EH (cell line): Measurements from ENCODE around the gene PLEKHG1.

Experiments used
- DNase-seq: peaks from one replicate; pipeline ENCODE4 v3.0.0-alpha.2; 2015; ENCODE audit warnings: low read depth

PLEKHG1 gene

GRCh38 chr6:150589852-150590251 lies 9.8 kb upstream of the PLEKHG1 start:
- no peak for DNase-seq

GRCh38 chr6:150590446-150590845 lies 9.2 kb upstream of the PLEKHG1 start:
- no peak for DNase-seq

- no peak for DNase-seq
Measured at GRCh38 chr6:150592377-150592995, 7.2 kb upstream of the PLEKHG1 start.

GRCh38 chr6:150593119-150593518 lies 6.6 kb upstream of the PLEKHG1 start:
- DNase-seq, result no peak

GRCh38 chr6:150596439-150596838 lies 3.2 kb upstream of the PLEKHG1 start:
- no peak for DNase-seq

GRCh38 chr6:150598401-150598800 lies 1.3 kb upstream of the PLEKHG1 start:
- no peak for DNase-seq

GRCh38 chr6:150598858-150599198 lies 857 bp upstream of the PLEKHG1 start:
- no peak for DNase-seq

GRCh38 chr6:150600010-150600300 lies 270 bp downstream of the PLEKHG1 start:
- no peak for DNase-seq

- DNase-seq, result peak; percentile 41
Measured at GRCh38 chr6:150600301-150601017, 774 bp downstream of the PLEKHG1 start.

GRCh38 chr6:150601439-150601838 lies 1.8 kb downstream of the PLEKHG1 start:
- no peak for DNase-seq

- no peak for DNase-seq
Measured at GRCh38 chr6:150603176-150603575, 3.5 kb downstream of the PLEKHG1 start.

GRCh38 chr6:150604467-150604866 lies 4.8 kb downstream of the PLEKHG1 start:
- DNase-seq, result no peak

- no peak for DNase-seq
Measured at GRCh38 chr6:150605333-150605732, 5.6 kb downstream of the PLEKHG1 start.

GRCh38 chr6:150606168-150606591 lies 6.5 kb downstream of the PLEKHG1 start:
- no peak for DNase-seq

- no peak for DNase-seq
Measured at GRCh38 chr6:150606647-150607328, 7.1 kb downstream of the PLEKHG1 start.

- no peak for DNase-seq
Measured at GRCh38 chr6:150607329-150607650, 7.6 kb downstream of the PLEKHG1 start.

- DNase-seq, result no peak
Measured at GRCh38 chr6:150610584-150610983, 10.9 kb downstream of the PLEKHG1 start.

GRCh38 chr6:150613269-150613668 lies 13.6 kb downstream of the PLEKHG1 start:
- no peak for DNase-seq

- no peak for DNase-seq
Measured at GRCh38 chr6:150615967-150616366, 16.3 kb downstream of the PLEKHG1 start.

- no peak for DNase-seq
Measured at GRCh38 chr6:150616586-150616985, 16.9 kb downstream of the PLEKHG1 start.

GRCh38 chr6:150617062-150617461 lies 17.4 kb downstream of the PLEKHG1 start:
- DNase-seq, result no peak

- no peak for DNase-seq
Measured at GRCh38 chr6:150617496-150618460, 18.1 kb downstream of the PLEKHG1 start.

- DNase-seq, result no peak
Measured at GRCh38 chr6:150619275-150619674, 19.6 kb downstream of the PLEKHG1 start.
